GM12878 (cell line): ENCODE measurements around the gene CLDN5. TPM values are rescaled to one million over a fixed set of nuclear protein-coding genes. Genes with fewer than 3 reads are reported as not detected.

Experiments
- ATAC-seq: fragments of 200-7000 bp; cut with Tn5 transposase; 3 replicates; pipeline ENCODE4 v1.9.1; 2020; ENCODE audit warnings: mild to moderate bottlenecking, moderate library complexity
- BruUV-seq: library from RNA; stranded (reverse); fragments of 400-500 nt; replicated peaks from 2 replicates; lab custom pipeline; 2021; lab: Mats Ljungman, UMichigan
- CTCF ChIA-PET: fragments of 300-600 bp; sonication (Branson Sonifier 250); formaldehyde crosslinking; extraction: SDS; loops from one replicate; lab custom pipeline; 2021; ENCODE audit warnings: inconsistent platforms; lab: Yijun Ruan, JAX
- POLR2A ChIA-PET: fragments of 350-600 bp; formaldehyde crosslinking; extraction: SDS; loops from one replicate; lab custom pipeline; 2021; ENCODE audit warnings: inconsistent platforms; lab: Charles Lee
- RAD21 ChIA-PET: fragments of 300-600 bp; sonication (Branson Sonifier 250); formaldehyde crosslinking; loops from one replicate; lab custom pipeline; 2023; ENCODE audit warnings: antibody characterized with exemption; ENCODE audit not compliant: unreplicated experiment; lab: Charles Lee
- SMC1A ChIA-PET: fragments of 300-600 bp; sonication (Branson Sonifier 250); formaldehyde crosslinking; loops from one replicate; lab custom pipeline; 2023; ENCODE audit not compliant: unreplicated experiment, uncharacterized antibody; lab: Charles Lee
- DNase-seq: peaks from one replicate; pipeline ENCODE4 v3.0.0-alpha.2; 2011; ENCODE audit warnings: low read depth, low spot score
- FAIRE-seq: peaks from 3 replicates; lab custom pipeline; 2011; peaks lifted over from hg19 to GRCh38; lab: Jason Lieb, UNC
- H2AFZ ChIP-seq: 2 replicates; pipeline ENCODE4 v1.6.0; 2011; ENCODE audit warnings: low read depth, low read length, control low read depth; ENCODE audit not compliant: control insufficient read depth
- H3K27ac ChIP-seq: 2 replicates; pipeline ENCODE4 v1.5.1; 2011; ENCODE audit warnings: control low read depth; ENCODE audit not compliant: control insufficient read depth, insufficient read depth
- H3K27me3 ChIP-seq, 2 experiments: replicated peaks in 1 of 2; 2 replicates each; pipeline versions ENCODE4 v1.6.0 to v1.6.1; 2011; ENCODE audit warnings: low read length in 1 of 2; ENCODE audit not compliant: control insufficient read depth in 2 of 2, insufficient read depth in 2 of 2
- H3K36me3 ChIP-seq, 2 experiments: 2 replicates each; pipeline ENCODE4 v1.5.1; 2011; ENCODE audit warnings: low read length in 1 of 2; ENCODE audit not compliant: control insufficient read depth in 2 of 2, insufficient read depth in 2 of 2
- H3K4me1 ChIP-seq: 2 replicates; pipeline ENCODE4 v1.6.1; 2011; ENCODE audit warnings: mild to moderate bottlenecking, low read length, moderate library complexity, mixed read lengths; ENCODE audit not compliant: control insufficient read depth, insufficient read depth
- H3K4me2 ChIP-seq: 2 replicates; pipeline ENCODE4 v1.6.0; 2011; ENCODE audit warnings: control low read depth; ENCODE audit not compliant: control insufficient read depth, insufficient read depth
- H3K4me3 ChIP-seq: fragments of 200-600 bp; sonication (generic); 2 replicates; pipeline ENCODE4 v1.5.1; 2016
- H3K79me2 ChIP-seq: 2 replicates; pipeline ENCODE4 v1.6.0; 2011; ENCODE audit warnings: low read length; ENCODE audit not compliant: control insufficient read depth, insufficient read depth
- H3K9ac ChIP-seq: 2 replicates; pipeline ENCODE4 v1.8.0; 2011; ENCODE audit warnings: low read length, control low read depth, mixed read lengths; ENCODE audit not compliant: control insufficient read depth, insufficient read depth
- H3K9me3 ChIP-seq: replicated peaks from 3 replicates; pipeline ENCODE4 v1.5.1; 2011; ENCODE audit warnings: mild to moderate bottlenecking, low read length; ENCODE audit not compliant: control insufficient read depth, insufficient read depth
- H4K20me1 ChIP-seq: 2 replicates; pipeline ENCODE4 v1.6.0; 2011; ENCODE audit not compliant: control insufficient read depth, insufficient read depth
- CBX5 ChIP-seq: sonication (generic); IDR thresholded peaks from 2 replicates; pipeline ENCODE4 v1.6.1; 2016; ENCODE audit warnings: low read depth, moderate library complexity, mild to moderate bottlenecking, inconsistent platforms
- DPF2 ChIP-seq: fragments of 450-650 bp; IDR thresholded peaks from 2 replicates; pipeline ENCODE4 v1.6.1; 2017; ENCODE audit warnings: mild to moderate bottlenecking
- E2F8 ChIP-seq: fragments of 450-650 bp; IDR thresholded peaks from 2 replicates; pipeline ENCODE4 v1.6.1; 2018; ENCODE audit warnings: mild to moderate bottlenecking, low read depth, moderate library complexity; ENCODE audit not compliant: partially characterized antibody
- EGR1 ChIP-seq, 2 experiments: IDR thresholded peaks; 1 replicate in 1 of 2; 2 replicates in 1 of 2; pipeline ENCODE4 v1.6.1; 2011 to 2012; ENCODE audit warnings: low read depth in 2 of 2, low read length in 2 of 2, borderline replicate concordance in 1 of 2, mild to moderate bottlenecking in 1 of 2, moderate library complexity in 1 of 2
- ESRRA ChIP-seq: IDR thresholded peaks from 2 replicates; pipeline ENCODE4 v1.6.1; 2012; ENCODE audit warnings: mild to moderate bottlenecking, low read length, improper control_type of control experiment
- HDAC6 ChIP-seq: fragments of 200-600 bp; sonication (generic); IDR thresholded peaks from one replicate; pipeline ENCODE4 v1.8.0; 2017; ENCODE audit warnings: antibody characterized with exemption; ENCODE audit not compliant: unreplicated experiment
- IRF4 ChIP-seq: IDR thresholded peaks from 2 replicates; pipeline ENCODE4 v1.6.1; 2011; ENCODE audit warnings: low read depth, low read length
- KDM1A ChIP-seq: fragments of 200-600 bp; sonication (generic); IDR thresholded peaks from 2 replicates; pipeline ENCODE4 v1.6.1; 2016; ENCODE audit warnings: borderline replicate concordance
- MEF2A ChIP-seq: IDR thresholded peaks from 2 replicates; pipeline ENCODE4 v1.6.1; 2011; ENCODE audit warnings: low read depth, mild to moderate bottlenecking, low read length, moderate library complexity; ENCODE audit not compliant: insufficient read depth
- NFYB ChIP-seq: IDR thresholded peaks from 2 replicates; pipeline ENCODE4 v1.6.1; 2011; ENCODE audit warnings: low read depth, mild to moderate bottlenecking, low read length, improper control_type of control experiment, moderate library complexity; ENCODE audit not compliant: insufficient read depth
- NR2C2 ChIP-seq: IDR thresholded peaks from 2 replicates; pipeline ENCODE4 v1.6.1; 2011; ENCODE audit warnings: borderline replicate concordance, low read depth; ENCODE audit not compliant: control insufficient read depth, insufficient read length
- POLR2AphosphoS2 ChIP-seq: IDR thresholded peaks from 2 replicates; pipeline ENCODE4 v1.6.1; 2011; ENCODE audit warnings: low read depth, mild to moderate bottlenecking, low read length, improper control_type of control experiment, moderate library complexity
- RAD51 ChIP-seq: fragments of 450-650 bp; IDR thresholded peaks from 2 replicates; pipeline ENCODE4 v1.6.1; 2016; ENCODE audit warnings: moderate library complexity, mild to moderate bottlenecking, inconsistent platforms
- SREBF2 ChIP-seq: IDR thresholded peaks from 2 replicates; pipeline ENCODE4 v1.6.1; 2012; ENCODE audit warnings: mild to moderate bottlenecking, low read length
- WGBS: methylation state at CpG from one replicate; pipeline ENCODE4 v1.1.6; 2016; ENCODE audit warnings: low lambda C conversion rate; ENCODE audit not compliant: insufficient replicate concordance, insufficient coverage; ENCODE audit errors: missing lambda C conversion rate; 5-methylcytosine and 5-hydroxymethylcytosine counted together
- in situ Hi-C: fragments of 300-500 bp; cut with MboI; formaldehyde crosslinking; loops from 9 replicates; pipeline ENCODE4 v1.14.3; 2018; ENCODE audit warnings: mixed read lengths
- intact Hi-C: fragments of 100-400 bp; cut with micrococcal nuclease; formaldehyde crosslinking; loops from one replicate; pipeline ENCODE4 v1.14.2; 2022; ENCODE audit not compliant: unreplicated experiment
- polyA plus RNA-seq, 11 experiments: library from polyadenylated mRNA; depleted of rRNA in 4 of 11; unstranded in 6 of 11; stranded (reverse) in 5 of 11; fragments of >200 nt; fragmentation: Nextera tagmentation in 4 of 11; fragmentation: Illumina TruSeq in 1 of 11; extraction: Ambion mirVana in 4 of 11; extraction: Trizol in 1 of 11; gene quantifications; 1 replicate in 1 of 11; 2 replicates in 10 of 11; pipeline versions ENCODE4 v1.2.1 to v1.2.3, GENCODE V29; 2011 to 2016; ENCODE audit warnings: inconsistent platforms in 2 of 11, missing spikeins in 2 of 11, low read depth in 1 of 11
- total RNA-seq, 4 experiments: library from RNA; depleted of rRNA in 3 of 4; stranded (reverse); fragments of >200 nt in 3 of 4; fragmentation: Illumina TruSeq in 1 of 4; extraction: Trizol in 1 of 4; gene quantifications; 2 replicates each; pipeline versions ENCODE4 v1.2.1 to v1.2.3, GENCODE V29; 2013 to 2021
- TF ChIP-seq, protein P1 (sequence below): IDR thresholded peaks from 2 replicates; pipeline ENCODE4 v1.6.1; 2012; ENCODE audit warnings: low read depth, low read length, improper control_type of control experiment
- TF ChIP-seq, protein P2 (sequence below): fragments of 450-650 bp; IDR thresholded peaks from 2 replicates; pipeline ENCODE4 v1.6.1; 2017; ENCODE audit warnings: low read depth, mild to moderate bottlenecking, moderate library complexity

CLDN5 gene
- total and polyA plus RNA-seq, 10 of the 15 experiments (the other 5 are each of a cell fraction or from before 2014, with no cell fraction given) = 0.15 TPM; not detected in 9

DNA sequence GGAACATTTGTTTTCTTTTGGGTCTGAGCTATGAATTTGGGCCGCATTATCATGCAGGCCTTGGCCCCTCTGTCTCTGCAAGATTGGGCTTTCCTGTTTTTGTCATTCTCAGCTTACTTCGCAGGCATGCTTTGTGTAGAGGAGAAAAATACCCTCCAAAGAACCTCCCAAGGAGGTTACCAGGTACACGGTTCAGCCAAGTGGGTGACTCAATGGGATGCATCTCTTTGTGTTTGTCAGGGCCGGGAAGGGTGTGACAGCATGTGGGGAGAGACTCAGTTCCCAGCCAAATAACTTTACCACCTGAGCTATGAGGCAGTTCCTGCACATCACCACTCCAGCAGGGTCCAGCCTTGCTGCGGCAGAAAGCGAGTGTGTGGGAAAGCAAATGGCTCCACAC is 47.8 kb upstream of the CLDN5 start (continued):
- TF ChIP-seq E2F8 (no peak), DPF2 (no peak), CBX5 (no peak)

DNA sequence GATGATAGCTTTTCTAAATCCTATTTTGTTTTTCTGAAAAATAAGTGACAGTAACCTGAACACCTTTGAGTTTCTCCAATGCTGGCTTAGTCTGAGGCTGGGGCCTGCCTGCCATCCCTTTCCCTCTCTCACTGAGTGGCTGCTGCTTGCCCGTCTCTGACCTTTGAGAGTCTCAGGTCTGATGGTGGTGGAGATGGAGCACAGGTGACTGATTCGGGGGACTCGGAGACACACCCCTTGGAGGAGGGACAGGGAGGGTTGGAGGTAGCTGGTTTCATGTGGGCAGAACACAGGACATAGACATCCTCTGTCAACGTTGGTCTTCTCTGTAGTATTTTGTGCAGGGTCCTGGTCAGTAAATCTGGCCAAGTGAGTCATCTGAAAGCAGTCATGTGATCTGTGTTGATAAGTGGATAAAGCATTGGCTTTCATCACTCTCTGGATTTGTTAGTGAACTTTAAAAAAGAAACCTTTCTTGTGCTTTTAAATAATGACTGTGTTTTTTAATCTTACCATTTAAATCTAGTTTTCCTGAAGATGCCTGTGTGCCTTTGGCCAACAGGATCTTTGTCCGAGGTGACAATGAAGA is 47.1 kb upstream of the CLDN5 start:
- WGBS = 50% methylated on average over 5 of the region's 5 CpGs
- ChIA-PET POLR2A (interaction anchor here (0.6 kb wide), 1 partner anchor 83 kb away, joined by 3 read pairs; no protein-coding TSS in a partner anchor), RAD21 (no interaction called here), SMC1A (no interaction called here), CTCF (interaction anchor here (0.6 kb wide), 1 partner anchor 13 kb away, joined by 3 read pairs; no protein-coding TSS in a partner anchor)
- Histone ChIP-seq H3K36me3 (no peaks in the 10 kb centered on the region), H2AFZ (no peak overlapping the region), H3K9me3 (no peaks in the 10 kb centered on the region), H3K27me3 (peaks cover 0 to 2% of the 10 kb centered on the region in 2 experiments; a peak in 1 of 4 replicates), H3K9ac (no peak overlapping the region), H3K4me1 (no peaks in the 10 kb centered on the region), H3K27ac (no peak overlapping the region), H3K79me2 (no peaks in the 10 kb centered on the region), H4K20me1 (no peaks in the 10 kb centered on the region), H3K4me3 (no peak overlapping the region), H3K4me2 (no peak overlapping the region)
- intact Hi-C loops = no loop called here
- in situ Hi-C loops = no loop called here
- no peak for DNase-seq
- no TSS peak for BruUV-seq
- ATAC-seq = no peak
- FAIRE-seq = no peak
- TF ChIP-seq HDAC6 (no peak), ESRRA (no peak), KDM1A (no peak), SREBF2 (no peak), RAD51 (no peak), NFYB (no peak), MEF2A (no peak), POLR2AphosphoS2 (no peak), NR2C2 (no peak), IRF4 (no peak), EGR1 (IDR thresholded peaks at IDR 0.05; ENCODE audit: borderline replicate concordance in 1 of 2, low read depth in 2 of 2, low read length in 2 of 2) (no peak)
- TF ChIP-seq, protein P1, sequence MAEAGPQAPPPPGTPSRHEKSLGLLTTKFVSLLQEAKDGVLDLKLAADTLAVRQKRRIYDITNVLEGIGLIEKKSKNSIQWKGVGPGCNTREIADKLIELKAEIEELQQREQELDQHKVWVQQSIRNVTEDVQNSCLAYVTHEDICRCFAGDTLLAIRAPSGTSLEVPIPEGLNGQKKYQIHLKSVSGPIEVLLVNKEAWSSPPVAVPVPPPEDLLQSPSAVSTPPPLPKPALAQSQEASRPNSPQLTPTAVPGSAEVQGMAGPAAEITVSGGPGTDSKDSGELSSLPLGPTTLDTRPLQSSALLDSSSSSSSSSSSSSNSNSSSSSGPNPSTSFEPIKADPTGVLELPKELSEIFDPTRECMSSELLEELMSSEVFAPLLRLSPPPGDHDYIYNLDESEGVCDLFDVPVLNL = no peak
- TF ChIP-seq, protein P2, sequence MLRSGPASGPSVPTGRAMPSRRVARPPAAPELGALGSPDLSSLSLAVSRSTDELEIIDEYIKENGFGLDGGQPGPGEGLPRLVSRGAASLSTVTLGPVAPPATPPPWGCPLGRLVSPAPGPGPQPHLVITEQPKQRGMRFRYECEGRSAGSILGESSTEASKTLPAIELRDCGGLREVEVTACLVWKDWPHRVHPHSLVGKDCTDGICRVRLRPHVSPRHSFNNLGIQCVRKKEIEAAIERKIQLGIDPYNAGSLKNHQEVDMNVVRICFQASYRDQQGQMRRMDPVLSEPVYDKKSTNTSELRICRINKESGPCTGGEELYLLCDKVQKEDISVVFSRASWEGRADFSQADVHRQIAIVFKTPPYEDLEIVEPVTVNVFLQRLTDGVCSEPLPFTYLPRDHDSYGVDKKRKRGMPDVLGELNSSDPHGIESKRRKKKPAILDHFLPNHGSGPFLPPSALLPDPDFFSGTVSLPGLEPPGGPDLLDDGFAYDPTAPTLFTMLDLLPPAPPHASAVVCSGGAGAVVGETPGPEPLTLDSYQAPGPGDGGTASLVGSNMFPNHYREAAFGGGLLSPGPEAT = no peak
